Osteocyte (in vitro differentiated cells): ENCODE measurements around the gene CPEB1. TPM values are rescaled to one million over a fixed set of nuclear protein-coding genes. Genes with fewer than 3 reads are reported as not detected.

Experiments
- DNase-seq: peaks from one replicate; pipeline ENCODE4 v3.0.0; 2021; ENCODE audit warnings: mixed read lengths; ENCODE audit not compliant: unreplicated experiment; ENCODE audit errors: extremely low spot score
- H3K27ac Mint-ChIP-seq: one replicate; pipeline ENCODE4 v1.8.0; 2021; ENCODE audit warnings: mild to moderate bottlenecking, mixed read lengths; ENCODE audit not compliant: unreplicated experiment
- H3K27me3 Mint-ChIP-seq: one replicate; pipeline ENCODE4 v1.8.0; 2021; ENCODE audit warnings: mixed read lengths; ENCODE audit not compliant: unreplicated experiment
- H3K36me3 Mint-ChIP-seq: one replicate; pipeline ENCODE4 v1.8.0; 2021; ENCODE audit warnings: mixed read lengths; ENCODE audit not compliant: unreplicated experiment
- H3K4me1 Mint-ChIP-seq: one replicate; pipeline ENCODE4 v1.8.0; 2021; ENCODE audit warnings: mixed read lengths; ENCODE audit not compliant: unreplicated experiment
- H3K4me3 Mint-ChIP-seq: one replicate; pipeline ENCODE4 v1.8.0; 2021; ENCODE audit warnings: mild to moderate bottlenecking, moderate library complexity, mixed read lengths; ENCODE audit not compliant: unreplicated experiment
- H3K9me3 Mint-ChIP-seq: one replicate; pipeline ENCODE4 v1.8.0; 2021; ENCODE audit warnings: mixed read lengths; ENCODE audit not compliant: unreplicated experiment
- total RNA-seq: library from RNA; stranded (reverse); gene quantifications from 2 replicates; pipeline ENCODE4 v1.2.1, GENCODE V29; 2021
- TF ChIP-seq, protein P1 (sequence below): fragments of 200-600 bp; sonication (generic); IDR thresholded peaks from 2 replicates; pipeline ENCODE4 v1.5.0; 2021; ENCODE audit warnings: antibody characterized with exemption, mild to moderate bottlenecking, moderate library complexity

Gene CPEB1
- total RNA-seq, 1 donor from 2014 or later = 0.13 TPM

DNA sequence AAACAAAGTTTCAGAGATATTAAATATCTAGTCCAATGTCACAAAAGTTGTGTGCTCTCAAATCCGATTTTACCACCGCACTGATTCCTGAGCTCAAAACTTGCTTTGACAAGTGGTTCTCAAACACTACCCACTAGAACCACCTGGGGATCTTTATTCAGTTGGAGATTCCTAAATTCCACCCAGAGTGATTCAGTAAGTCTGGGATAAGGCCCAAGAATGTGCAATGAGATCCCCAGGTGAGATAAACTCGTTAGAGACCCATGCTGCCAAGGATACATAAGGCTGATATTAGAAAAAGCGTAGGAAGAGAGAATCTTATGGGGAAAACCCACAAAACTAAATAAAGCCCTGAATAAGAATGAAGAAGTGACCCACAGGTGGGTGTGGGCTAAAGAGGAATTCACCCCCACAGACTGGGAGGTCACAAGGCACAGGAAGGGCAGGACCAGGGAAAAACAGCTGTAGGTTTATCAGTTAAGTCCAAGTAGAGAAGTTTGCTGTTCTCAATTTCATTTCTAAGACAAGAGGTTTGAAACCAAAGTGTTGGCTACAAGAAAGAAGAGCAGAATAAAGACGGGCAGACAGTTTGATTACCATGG lies 95.4 kb downstream of the CPEB1 start:
- H3K36me3 Mint-ChIP-seq = no peaks in the 10 kb centered on the region
- H3K4me3 Mint-ChIP-seq = no peak overlapping the region
- peaks cover 56% of the 10 kb centered on the region for H3K27me3 Mint-ChIP-seq
- no peaks in the 10 kb centered on the region for H3K9me3 Mint-ChIP-seq
- H3K4me1 Mint-ChIP-seq = no peaks in the 10 kb centered on the region
- TF ChIP-seq, protein P1, sequence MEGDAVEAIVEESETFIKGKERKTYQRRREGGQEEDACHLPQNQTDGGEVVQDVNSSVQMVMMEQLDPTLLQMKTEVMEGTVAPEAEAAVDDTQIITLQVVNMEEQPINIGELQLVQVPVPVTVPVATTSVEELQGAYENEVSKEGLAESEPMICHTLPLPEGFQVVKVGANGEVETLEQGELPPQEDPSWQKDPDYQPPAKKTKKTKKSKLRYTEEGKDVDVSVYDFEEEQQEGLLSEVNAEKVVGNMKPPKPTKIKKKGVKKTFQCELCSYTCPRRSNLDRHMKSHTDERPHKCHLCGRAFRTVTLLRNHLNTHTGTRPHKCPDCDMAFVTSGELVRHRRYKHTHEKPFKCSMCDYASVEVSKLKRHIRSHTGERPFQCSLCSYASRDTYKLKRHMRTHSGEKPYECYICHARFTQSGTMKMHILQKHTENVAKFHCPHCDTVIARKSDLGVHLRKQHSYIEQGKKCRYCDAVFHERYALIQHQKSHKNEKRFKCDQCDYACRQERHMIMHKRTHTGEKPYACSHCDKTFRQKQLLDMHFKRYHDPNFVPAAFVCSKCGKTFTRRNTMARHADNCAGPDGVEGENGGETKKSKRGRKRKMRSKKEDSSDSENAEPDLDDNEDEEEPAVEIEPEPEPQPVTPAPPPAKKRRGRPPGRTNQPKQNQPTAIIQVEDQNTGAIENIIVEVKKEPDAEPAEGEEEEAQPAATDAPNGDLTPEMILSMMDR = no peak
- H3K27ac Mint-ChIP-seq = no peak overlapping the region
- DNase-seq = no peak

DNA sequence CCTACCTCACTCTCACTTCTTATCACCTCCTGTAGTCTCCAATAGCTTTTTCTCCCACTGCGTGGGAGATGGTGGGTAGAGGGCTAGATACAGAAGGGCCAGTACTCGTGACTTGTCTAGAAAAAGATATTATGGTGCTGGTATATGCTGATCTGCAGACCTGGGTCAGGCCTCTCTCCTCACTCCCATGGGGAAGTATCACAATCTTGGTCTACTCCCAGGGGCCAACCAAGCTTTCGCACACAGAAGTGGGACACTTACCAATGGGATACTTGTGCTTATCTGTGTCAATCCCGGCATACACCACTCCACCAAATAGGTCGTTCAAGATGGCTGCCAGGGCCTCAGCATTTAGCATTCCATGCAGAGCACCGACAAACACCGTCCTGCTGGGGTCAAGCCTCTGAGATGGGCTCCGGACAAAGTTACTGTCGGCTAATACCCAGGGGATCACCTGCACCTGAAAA lies 97.9 kb downstream of the CPEB1 start:
- DNase-seq = no peak
- Mint-ChIP-seq H3K27me3 (peaks cover 43% of the 10 kb centered on the region), H3K9me3 (no peaks in the 10 kb centered on the region), H3K4me1 (no peaks in the 10 kb centered on the region), H3K4me3 (no peak overlapping the region), H3K27ac (no peak overlapping the region), H3K36me3 (no peaks in the 10 kb centered on the region)
- TF ChIP-seq, protein P1 = no peak

DNA sequence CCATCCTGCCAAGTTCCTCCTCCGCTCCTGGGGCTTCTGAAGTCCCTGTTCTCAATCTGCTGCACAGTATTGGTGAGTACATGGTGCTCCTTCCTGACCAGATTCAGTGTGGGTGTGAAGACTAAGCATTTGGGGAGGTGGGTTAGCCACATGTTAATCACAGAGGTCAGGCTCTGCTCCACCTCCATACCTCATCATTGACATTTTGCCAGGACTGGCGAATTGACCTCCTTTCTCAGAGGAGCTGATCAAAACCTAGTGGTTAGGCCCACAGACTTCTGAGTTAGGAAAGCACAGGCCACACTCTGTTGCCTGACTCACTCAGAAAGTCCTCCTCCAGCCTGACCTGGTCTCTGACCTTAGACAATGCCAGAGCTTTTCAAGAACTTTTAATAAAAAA lies 98.5 kb downstream of the CPEB1 start:
- no peak for DNase-seq
- H3K27me3 Mint-ChIP-seq = peaks cover 43% of the 10 kb centered on the region
- no peaks in the 10 kb centered on the region for H3K4me1 Mint-ChIP-seq
- no peaks in the 10 kb centered on the region for H3K9me3 Mint-ChIP-seq
- no peaks in the 10 kb centered on the region for H3K36me3 Mint-ChIP-seq
- no peak overlapping the region for H3K4me3 Mint-ChIP-seq
- TF ChIP-seq, protein P1 = no peak
- H3K27ac Mint-ChIP-seq = no peak overlapping the region

DNA sequence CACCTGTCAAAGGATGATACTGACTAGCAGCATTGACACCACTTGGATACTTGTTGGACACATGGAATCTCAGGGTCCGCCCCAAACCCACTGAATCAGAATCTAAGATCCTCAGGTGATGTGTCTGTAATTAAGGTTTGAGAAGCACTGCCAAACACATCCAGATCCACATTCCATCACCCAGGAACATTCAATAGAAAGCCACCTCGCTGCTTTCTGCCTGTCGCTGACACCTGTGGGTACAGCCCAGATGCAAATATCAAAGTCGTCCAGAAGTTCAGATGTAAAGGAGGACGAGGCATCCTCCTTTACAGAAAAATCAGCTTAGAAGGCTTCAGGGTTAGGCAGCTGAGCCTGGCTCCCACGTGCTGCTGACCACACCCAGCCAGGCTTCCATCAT lies 101.7 kb downstream of the CPEB1 start:
- Mint-ChIP-seq H3K4me1 (peaks cover 13% of the 10 kb centered on the region), H3K36me3 (no peaks in the 10 kb centered on the region), H3K27ac (no peak overlapping the region), H3K9me3 (no peaks in the 10 kb centered on the region), H3K27me3 (peaks cover 14% of the 10 kb centered on the region), H3K4me3 (no peak overlapping the region)
- no peak for DNase-seq
- TF ChIP-seq, protein P1 = no peak

DNA sequence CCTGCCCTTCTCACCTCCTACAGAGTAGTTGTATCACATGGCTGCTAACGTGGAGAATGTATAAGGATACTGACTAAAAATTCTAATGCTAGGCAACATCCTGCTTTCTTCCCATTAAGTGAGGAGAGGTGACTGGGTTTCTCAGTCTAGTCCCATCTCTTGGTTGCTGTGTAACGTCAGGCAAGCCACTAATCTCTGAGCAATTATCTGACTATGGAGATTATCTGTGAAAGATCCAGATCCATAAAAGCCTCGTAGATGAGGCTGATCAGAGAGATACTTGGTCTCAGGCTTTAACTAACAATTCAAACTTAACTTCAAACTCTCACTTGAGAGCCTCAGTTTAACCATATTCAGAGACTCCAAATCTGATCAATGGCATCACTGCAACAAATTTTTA lies 102.2 kb downstream of the CPEB1 start:
- Mint-ChIP-seq H3K4me1 (peaks cover 13% of the 10 kb centered on the region), H3K36me3 (no peaks in the 10 kb centered on the region), H3K27ac (no peak overlapping the region), H3K9me3 (no peaks in the 10 kb centered on the region), H3K27me3 (peaks cover 10% of the 10 kb centered on the region), H3K4me3 (no peak overlapping the region)
- DNase-seq = no peak
- TF ChIP-seq, protein P1 = no peak
